IMR-90 (cell line): ENCODE data around the gene PARL. TPM values are rescaled to one million over a fixed set of nuclear protein-coding genes. Genes with fewer than 3 reads are reported as not detected.

ENCODE experiments used
- ATAC-seq: fragments of 200-7000 bp; cut with Tn5 transposase; 2 replicates; pipeline ENCODE4 v1.9.1; 2020; ENCODE audit warnings: low read depth, mild to moderate bottlenecking, moderate library complexity
- BruUV-seq: library from RNA; stranded (reverse); fragments of 400-500 nt; replicated peaks from 2 replicates; lab custom pipeline; 2021; lab: Mats Ljungman, UMichigan
- CTCF ChIA-PET: fragments of 300-600 bp; formaldehyde crosslinking; extraction: SDS; loops from one replicate; lab custom pipeline; 2021; ENCODE audit warnings: antibody characterized with exemption; lab: Yijun Ruan, JAX
- POLR2A ChIA-PET: fragments of 300-600 bp; sonication (Branson Sonifier 250); formaldehyde crosslinking; loops from one replicate; lab custom pipeline; 2022; ENCODE audit warnings: antibody characterized with exemption; ENCODE audit not compliant: unreplicated experiment; lab: Charles Lee
- DNase-seq: peaks from one replicate; pipeline ENCODE4 v3.0.0; 2013
- H2AFZ ChIP-seq: replicated peaks from 2 replicates; pipeline ENCODE3; 2013; ENCODE audit warnings: low read length, mild to moderate bottlenecking; ENCODE audit not compliant: poor library complexity
- H2AK5ac ChIP-seq: 2 replicates; pipeline ENCODE4 v1.6.1; 2013; ENCODE audit warnings: low read depth, low read length, inconsistent platforms
- H2AK9ac ChIP-seq: replicated peaks from 2 replicates; pipeline ENCODE3; 2013; ENCODE audit warnings: mild to moderate bottlenecking, low read depth, low read length, moderate library complexity; ENCODE audit not compliant: poor library complexity
- H2BK120ac ChIP-seq: 2 replicates; pipeline ENCODE4 v1.6.1; 2013; ENCODE audit warnings: low read depth, low read length, inconsistent platforms
- H2BK15ac ChIP-seq: 3 replicates; pipeline ENCODE4 v1.6.1; 2013; ENCODE audit warnings: low read depth, low read length, inconsistent platforms
- H2BK20ac ChIP-seq: 2 replicates; pipeline ENCODE4 v1.6.1; 2013; ENCODE audit warnings: low read depth, mild to moderate bottlenecking, inconsistent platforms, low read length, moderate library complexity
- H2BK5ac ChIP-seq: 2 replicates; pipeline ENCODE4 v1.6.1; 2013; ENCODE audit warnings: mild to moderate bottlenecking, low read depth, low read length, inconsistent platforms; ENCODE audit not compliant: poor library complexity, severe bottlenecking
- H3K14ac ChIP-seq: replicated peaks from 2 replicates; pipeline ENCODE4 v1.6.1; 2013; ENCODE audit warnings: low read depth, low read length, inconsistent platforms
- H3K18ac ChIP-seq: 2 replicates; pipeline ENCODE4 v1.6.1; 2013; ENCODE audit warnings: low read depth, low read length, control low read depth
- H3K23ac ChIP-seq: 2 replicates; pipeline ENCODE4 v1.6.1; 2013; ENCODE audit warnings: low read depth, low read length, inconsistent platforms
- H3K27ac ChIP-seq: 2 replicates; pipeline ENCODE4 v1.5.1; 2013; ENCODE audit warnings: mild to moderate bottlenecking, control low read depth, low read length; ENCODE audit not compliant: insufficient read depth
- H3K27me3 ChIP-seq: 2 replicates; pipeline ENCODE4 v1.6.1; 2013; ENCODE audit warnings: low read length; ENCODE audit not compliant: control insufficient read depth, insufficient read depth
- H3K36me3 ChIP-seq: 2 replicates; pipeline ENCODE4 v1.6.1; 2013; ENCODE audit warnings: low read length, mixed read lengths; ENCODE audit not compliant: control insufficient read depth, insufficient read depth
- H3K4ac ChIP-seq: 2 replicates; pipeline ENCODE4 v1.6.1; 2013; ENCODE audit warnings: low read depth, low read length, inconsistent platforms
- H3K4me1 ChIP-seq: 2 replicates; pipeline ENCODE4 v1.6.1; 2013; ENCODE audit warnings: low read length, mixed read lengths; ENCODE audit not compliant: control insufficient read depth, insufficient read depth
- H3K4me2 ChIP-seq: 2 replicates; pipeline ENCODE4 v1.6.1; 2013; ENCODE audit warnings: low read depth, mild to moderate bottlenecking, control low read depth, low read length, moderate library complexity
- H3K4me3 ChIP-seq: 2 replicates; pipeline ENCODE4 v1.5.1; 2013; ENCODE audit warnings: low read depth, mild to moderate bottlenecking, control low read depth, low read length, moderate library complexity; ENCODE audit not compliant: insufficient read depth
- H3K56ac ChIP-seq: 2 replicates; pipeline ENCODE4 v1.6.1; 2013; ENCODE audit warnings: low read length, inconsistent platforms; ENCODE audit not compliant: insufficient read depth; ENCODE audit errors: extremely low read depth
- H3K79me1 ChIP-seq, 2 experiments: 2 replicates each; pipeline ENCODE4 v1.6.1; 2013; ENCODE audit warnings: low read length in 2 of 2, inconsistent platforms in 1 of 2, low read depth in 1 of 2
- H3K9ac ChIP-seq: 2 replicates; pipeline ENCODE4 v1.6.1; 2013; ENCODE audit warnings: low read depth, low read length, control low read depth
- H3K9me1 ChIP-seq: 2 replicates; pipeline ENCODE4 v1.6.1; 2013; ENCODE audit warnings: low read length, inconsistent platforms; ENCODE audit not compliant: insufficient read depth
- H3K9me3 ChIP-seq: 2 replicates; pipeline ENCODE4 v1.6.1; 2013; ENCODE audit warnings: low read length; ENCODE audit not compliant: control insufficient read depth, insufficient read depth
- H4K20me1 ChIP-seq: 2 replicates; pipeline ENCODE4 v1.6.1; 2013; ENCODE audit warnings: low read length, inconsistent platforms; ENCODE audit not compliant: insufficient read depth
- H4K5ac ChIP-seq: 2 replicates; pipeline ENCODE4 v1.6.1; 2013; ENCODE audit warnings: mild to moderate bottlenecking, low read depth, low read length, control low read depth
- H4K8ac ChIP-seq, 2 experiments: 2 replicates each; pipeline ENCODE4 v1.6.1; 2013; ENCODE audit warnings: low read depth in 2 of 2, low read length in 2 of 2, control low read depth in 1 of 2, inconsistent platforms in 1 of 2
- H4K91ac ChIP-seq: 2 replicates; pipeline ENCODE4 v1.6.1; 2013; ENCODE audit warnings: low read depth, low read length, inconsistent platforms; ENCODE audit not compliant: insufficient read depth
- ELK1 ChIP-seq: fragments of 150-350 bp; IDR thresholded peaks from 2 replicates; pipeline ENCODE4 v1.6.1; 2016; ENCODE audit warnings: low read depth, mild to moderate bottlenecking, low read length, moderate library complexity, borderline replicate concordance
- MXI1 ChIP-seq: IDR thresholded peaks from 2 replicates; pipeline ENCODE4 v1.6.1; 2012; ENCODE audit warnings: low read depth, mild to moderate bottlenecking, low read length, moderate library complexity, borderline replicate concordance
- RFX5 ChIP-seq: IDR thresholded peaks from 2 replicates; pipeline ENCODE4 v1.8.0; 2012; ENCODE audit warnings: low read depth, mild to moderate bottlenecking, low read length, moderate library complexity
- SMC3 ChIP-seq: fragments of 150-350 bp; IDR thresholded peaks from 2 replicates; pipeline ENCODE4 v1.6.1; 2016; ENCODE audit warnings: low read depth, mild to moderate bottlenecking, antibody characterized with exemption, low read length, moderate library complexity
- WGBS, 2 experiments: methylation state at CpG; one replicate each; pipeline versions ENCODE4 v1.1.5 to v1.1.7; 2013; ENCODE audit warnings: missing lambda C conversion rate in 2 of 2; ENCODE audit not compliant: insufficient read length in 1 of 2; ENCODE audit errors: extremely low coverage in 2 of 2; 5-methylcytosine and 5-hydroxymethylcytosine counted together
- dilution Hi-C: fragments of 300-500 bp; cut with HindIII; formaldehyde crosslinking; loops from one replicate; pipeline ENCODE4 v1.14.3; 2018; ENCODE audit warnings: low sequenced_read_pairs; ENCODE audit not compliant: unreplicated experiment
- in situ Hi-C: fragments of 300-500 bp; cut with MboI; formaldehyde crosslinking; loops from 3 replicates; pipeline ENCODE4 v1.14.3; 2019; ENCODE audit warnings: low sequenced_read_pairs, inconsistent platforms, mixed read lengths
- intact Hi-C: fragments of 100-400 bp; cut with micrococcal nuclease; formaldehyde crosslinking; loops from 2 replicates; pipeline ENCODE4 v1.10.0; 2022
- polyA plus RNA-seq, 3 experiments: library from polyadenylated mRNA; depleted of rRNA; stranded (reverse); fragments of >200 nt; gene quantifications; 2 replicates each; pipeline ENCODE4 v1.2.3, GENCODE V29; 2012; ENCODE audit warnings: low replicate concordance in 1 of 3
- total RNA-seq: library from RNA; depleted of rRNA; stranded (reverse); fragments of >200 nt; gene quantifications from 2 replicates; pipeline ENCODE4 v1.2.3, GENCODE V29; 2012

PARL gene
- total and polyA plus RNA-seq, 2 of the 4 experiments (the other 2 are of a cell fraction): 35.5 to 42.6 TPM

GRCh38 chr3:183794452-183794851, 90.2 kb downstream of the PARL start:
- H3K4me3 ChIP-seq: no peak overlapping the region
- intact Hi-C loops: no loop called here

More at GRCh38 chr3:183794452-183794851, 90.2 kb downstream of the PARL start:
- ChIA-PET CTCF (interaction anchor here (0.7 kb wide), 1 partner anchor 403 kb away, joined by 4 read pairs; no protein-coding TSS in a partner anchor), POLR2A (no interaction called here)
- no CpG with 5 or more reads among the region's 4 CpGs for WGBS, 2 experiments
- no peak for DNase-seq
- Histone ChIP-seq H3K27me3 (no peaks in the 10 kb centered on the region), H3K18ac (no peak overlapping the region), H3K14ac (no peak overlapping the region), H3K9ac (no peak overlapping the region), H3K4me2 (no peak overlapping the region), H2AFZ (no peak overlapping the region), H3K36me3 (peaks cover 52% of the 10 kb centered on the region), H2AK9ac (no peak overlapping the region), H3K9me1 (no peaks in the 10 kb centered on the region), H3K79me1 (peaks cover 18 to 23% of the 10 kb centered on the region in 2 experiments), H3K56ac (no peak overlapping the region), H3K9me3 (no peaks in the 10 kb centered on the region), H2BK15ac (no peak overlapping the region), H2BK5ac (no peak overlapping the region), H4K5ac (no peak overlapping the region), H4K8ac (no peak overlapping the region), H3K4me1 (no peaks in the 10 kb centered on the region), H2BK20ac (no peak overlapping the region), H2AK5ac (no peak overlapping the region), H2BK120ac (no peak overlapping the region), H3K4ac (no peak overlapping the region), H4K91ac (no peak overlapping the region), H4K20me1 (no peaks in the 10 kb centered on the region), H3K27ac (no peak overlapping the region), H3K23ac (no peak overlapping the region)
- no TSS peak for BruUV-seq
- dilution Hi-C loops: no loop called here
- in situ Hi-C loops: no loop called here
- no peak for TF ChIP-seq MXI1
- TF ChIP-seq ELK1: no peak
- no peak for TF ChIP-seq RFX5
- no peak for TF ChIP-seq SMC3
- ATAC-seq: no peak
